ENCODE data around the gene IKZF3.
"Not testable (repeated sequence)": the region's sequence is repeated elsewhere in the genome, so short reads cannot be mapped to it uniquely, and the experiment has no call there.

IKZF3 gene

DNA sequence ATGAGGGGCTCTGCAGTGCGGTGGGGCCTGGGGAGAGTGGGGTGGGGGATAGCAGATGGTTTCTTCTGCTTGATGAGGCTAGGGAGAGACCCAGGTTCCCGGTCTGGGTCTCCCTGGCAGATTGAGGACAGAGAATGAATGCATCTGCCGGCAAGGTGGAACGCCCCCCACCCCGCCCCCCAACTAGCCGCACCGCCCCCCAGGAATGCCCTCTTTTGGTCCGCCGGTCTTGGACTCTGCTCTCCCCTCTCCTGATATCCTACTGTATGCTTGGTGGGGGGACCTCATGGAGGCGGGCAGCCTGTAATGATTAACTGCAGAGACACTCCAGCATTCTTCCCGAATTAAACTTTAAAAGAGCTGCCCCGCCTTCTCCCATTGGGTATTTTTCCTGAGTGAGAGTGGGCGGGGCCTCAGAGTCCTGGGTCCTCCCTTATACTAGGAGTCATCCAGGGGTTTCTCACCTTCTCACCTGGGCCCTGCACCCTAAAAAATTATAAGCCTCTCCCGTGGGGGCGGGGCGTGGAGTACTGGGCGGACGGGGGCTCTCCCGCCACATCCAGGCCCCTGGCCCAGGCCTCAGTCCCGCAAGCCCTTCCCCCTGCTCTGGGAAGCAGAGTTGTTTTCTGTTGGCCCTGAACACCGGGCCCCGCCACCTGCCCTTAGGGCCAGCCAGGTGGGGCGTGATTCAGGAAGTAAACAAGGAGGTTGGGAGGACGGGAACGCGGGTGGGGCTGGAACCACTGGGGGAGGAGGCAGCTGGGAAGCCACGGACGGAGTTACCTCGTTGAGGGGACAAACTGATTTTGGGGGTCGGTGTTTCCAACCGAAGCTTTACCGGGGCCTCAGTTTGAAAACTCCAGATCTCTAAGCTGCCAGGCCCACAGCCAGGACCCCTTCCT is 124.9 kb downstream of the IKZF3 start:
- DNase-seq (ENCODE audit: low read depth) = no peak

GRCh38 chr17:39738568-39738901 is 125.6 kb downstream of the IKZF3 start:
- DNase-seq (ENCODE audit: low read depth) = no peak

DNA sequence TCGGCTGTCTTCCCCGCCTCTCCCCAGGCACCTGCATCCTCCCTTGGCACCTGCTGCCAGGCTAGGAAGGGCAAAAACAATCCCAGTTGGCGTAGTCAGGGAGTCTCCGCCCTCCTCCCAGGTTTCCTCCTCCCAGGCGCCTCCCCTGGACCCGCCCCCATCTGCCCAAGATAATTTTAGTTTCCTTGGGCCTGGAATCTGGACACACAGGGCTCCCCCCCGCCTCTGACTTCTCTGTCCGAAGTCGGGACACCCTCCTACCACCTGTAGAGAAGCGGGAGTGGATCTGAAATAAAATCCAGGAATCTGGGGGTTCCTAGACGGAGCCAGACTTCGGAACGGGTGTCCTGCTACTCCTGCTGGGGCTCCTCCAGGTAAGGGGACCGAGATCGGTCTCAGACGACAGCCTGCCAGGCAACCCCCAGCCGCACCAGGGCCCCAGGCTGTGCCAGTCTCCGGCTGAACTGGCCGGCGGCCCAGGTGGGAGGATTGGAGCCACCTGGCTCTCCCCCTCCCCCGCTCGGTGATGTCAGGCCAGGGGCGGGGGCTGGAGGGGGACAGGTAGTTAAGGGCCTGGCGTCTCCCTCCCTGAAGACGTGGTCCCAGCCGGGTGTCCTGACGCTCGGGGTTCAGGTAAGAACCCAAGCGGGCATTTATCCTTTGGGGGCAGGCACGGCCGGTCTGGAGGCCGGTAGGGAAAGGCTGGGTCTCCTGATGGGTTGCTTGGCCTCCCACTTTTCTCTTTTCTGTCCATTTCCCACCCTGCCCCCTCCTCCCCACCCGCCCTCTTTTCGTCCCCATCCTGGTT is 126.1 kb downstream of the IKZF3 start, which contains the start of gene GRB7:
TSS of gene GRB7 (plus strand) at position 179 of the 808 bp plus-strand sequence. CDS start 4,364 bp downstream, outside the sequence.
- DNase-seq (ENCODE audit: low read depth) = no peak

GRCh38 chr17:39737206-39737759 is 126.8 kb downstream of the IKZF3 start:
- DNase-seq (ENCODE audit: low read depth) = no peak

DNA sequence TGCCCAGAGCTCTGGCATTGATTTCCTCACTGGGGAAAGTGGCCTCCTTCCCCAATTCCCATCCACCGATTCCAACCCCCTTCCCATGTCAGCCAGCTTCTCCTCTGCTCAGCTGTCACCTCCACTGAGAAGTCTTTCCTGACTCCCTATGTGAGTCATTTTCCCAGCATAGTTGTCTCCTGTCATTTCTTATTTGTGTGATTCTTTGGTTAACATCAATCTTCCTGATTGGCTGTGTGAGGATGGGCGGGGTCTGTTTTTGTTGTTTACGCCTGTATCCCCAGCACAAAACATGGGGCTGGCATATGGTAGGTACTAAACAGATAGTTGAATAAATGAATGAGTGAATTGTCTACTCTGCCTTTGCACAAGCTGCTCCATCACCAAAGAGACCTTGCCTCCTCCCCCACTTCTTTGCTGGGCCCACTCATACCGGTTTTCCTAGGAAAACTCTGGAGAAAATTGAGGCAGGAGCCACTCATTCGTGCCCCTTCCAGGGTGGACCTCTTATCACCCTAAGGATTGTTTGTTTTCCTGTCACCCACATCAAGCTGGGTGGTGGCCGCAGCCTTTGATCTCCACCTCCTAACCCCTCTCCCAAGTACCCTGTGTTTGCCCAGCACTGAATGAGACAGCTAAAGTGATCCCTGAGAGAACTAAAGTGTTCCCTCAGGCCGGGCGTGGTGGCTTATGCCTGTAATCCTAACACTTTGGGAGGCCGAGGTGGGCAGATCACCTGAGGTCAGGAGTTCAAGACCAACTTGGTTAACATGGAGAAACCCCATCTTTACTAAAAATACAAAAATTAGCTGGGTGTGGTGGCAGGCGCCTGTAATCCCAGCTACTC is 127.6 kb downstream of the IKZF3 start:
- DNase-seq (ENCODE audit: low read depth) = no peak

DNA sequence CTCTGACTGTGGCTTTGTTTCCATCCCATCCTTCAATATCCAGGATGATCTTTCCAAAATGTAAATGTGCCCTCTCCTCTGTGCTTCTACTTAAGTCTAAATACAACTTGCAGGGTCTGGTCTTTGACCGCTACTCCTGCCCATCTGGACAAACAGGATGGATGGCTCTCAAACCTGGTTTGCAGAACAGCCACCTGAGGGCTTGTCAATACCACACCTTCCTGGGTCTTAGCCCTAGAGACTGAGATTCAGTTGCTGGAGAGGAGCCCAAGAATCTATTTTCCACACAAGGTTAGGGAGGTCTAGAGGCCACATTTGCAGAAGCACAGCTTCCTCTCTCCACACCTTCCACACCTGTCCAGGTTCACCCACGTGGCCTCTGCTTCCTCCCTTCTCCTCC is 128.2 kb downstream of the IKZF3 start:
- DNase-seq (ENCODE audit: low read depth) = no peak

GRCh38 chr17:39732586-39732985 is 131.5 kb downstream of the IKZF3 start:
- no peak for DNase-seq (ENCODE audit: low read depth)

DNA sequence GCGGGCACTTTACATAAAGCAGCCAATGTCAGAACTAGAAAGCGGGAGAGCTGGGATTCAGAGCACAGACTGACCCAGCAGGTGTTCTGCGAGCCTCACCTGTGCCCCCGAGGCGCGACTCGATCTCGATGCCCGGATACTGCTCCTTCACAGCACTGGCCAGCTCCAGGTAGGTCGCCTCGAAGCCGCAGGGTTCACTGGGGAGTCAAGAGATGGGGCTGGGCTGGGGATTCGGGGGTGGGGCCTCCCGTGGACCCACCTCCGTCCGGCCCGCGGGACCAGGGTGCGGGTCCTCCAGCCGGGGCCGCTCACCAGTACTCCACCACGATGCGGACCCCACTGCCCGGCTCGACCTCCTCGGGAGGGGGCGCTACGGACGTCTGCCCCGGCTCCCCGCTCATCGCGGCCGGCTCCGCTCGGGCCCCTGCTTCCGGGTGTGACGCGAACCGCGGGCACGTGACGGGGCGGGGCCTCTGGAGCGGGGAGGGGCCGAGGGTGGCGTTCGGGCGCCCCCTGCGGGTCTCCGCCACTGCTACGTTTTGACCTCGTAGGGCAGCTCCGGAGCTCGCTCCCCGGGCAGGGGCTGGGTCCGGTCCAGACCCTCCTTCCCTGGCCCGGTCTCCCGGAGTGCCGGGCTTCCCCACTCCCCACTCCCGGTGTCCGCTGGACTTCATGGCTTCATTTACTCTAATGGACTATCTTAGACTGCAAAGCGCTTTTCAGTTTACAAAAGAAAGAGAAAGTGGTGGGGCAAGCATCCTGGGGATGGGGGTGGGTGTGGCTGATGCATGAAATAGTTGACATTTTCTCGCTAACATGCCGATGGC is 133.8 kb downstream of the IKZF3 start, which contains the start of gene MIEN1:
TSS of gene MIEN1 (minus strand) at position 438 of the 827 bp plus-strand sequence. CDS start at position 401, 37 bp downstream.
- DNase-seq (ENCODE audit: low read depth) = peak; percentile 35

GRCh38 chr17:39729280-39729851 is 134.7 kb downstream of the IKZF3 start:
- DNase-seq (ENCODE audit: low read depth) = no peak

GRCh38 chr17:39727556-39727955 is 136.6 kb downstream of the IKZF3 start:
- DNase-seq (ENCODE audit: low read depth) = no peak

GRCh38 chr17:39726617-39727016 is 137.5 kb downstream of the IKZF3 start:
- DNase-seq (ENCODE audit: low read depth) = no peak

GRCh38 chr17:39725923-39726322 is 138.2 kb downstream of the IKZF3 start:
- DNase-seq (ENCODE audit: low read depth) = not testable (repeated sequence)

DNA sequence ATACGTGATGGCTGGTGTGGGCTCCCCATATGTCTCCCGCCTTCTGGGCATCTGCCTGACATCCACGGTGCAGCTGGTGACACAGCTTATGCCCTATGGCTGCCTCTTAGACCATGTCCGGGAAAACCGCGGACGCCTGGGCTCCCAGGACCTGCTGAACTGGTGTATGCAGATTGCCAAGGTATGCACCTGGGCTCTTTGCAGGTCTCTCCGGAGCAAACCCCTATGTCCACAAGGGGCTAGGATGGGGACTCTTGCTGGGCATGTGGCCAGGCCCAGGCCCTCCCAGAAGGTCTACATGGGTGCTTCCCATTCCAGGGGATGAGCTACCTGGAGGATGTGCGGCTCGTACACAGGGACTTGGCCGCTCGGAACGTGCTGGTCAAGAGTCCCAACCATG is 139.4 kb downstream of the IKZF3 start:
- no peak for DNase-seq (ENCODE audit: low read depth)

GRCh38 chr17:39722965-39723848 is 140.9 kb downstream of the IKZF3 start:
- no peak for DNase-seq (ENCODE audit: low read depth)

DNA sequence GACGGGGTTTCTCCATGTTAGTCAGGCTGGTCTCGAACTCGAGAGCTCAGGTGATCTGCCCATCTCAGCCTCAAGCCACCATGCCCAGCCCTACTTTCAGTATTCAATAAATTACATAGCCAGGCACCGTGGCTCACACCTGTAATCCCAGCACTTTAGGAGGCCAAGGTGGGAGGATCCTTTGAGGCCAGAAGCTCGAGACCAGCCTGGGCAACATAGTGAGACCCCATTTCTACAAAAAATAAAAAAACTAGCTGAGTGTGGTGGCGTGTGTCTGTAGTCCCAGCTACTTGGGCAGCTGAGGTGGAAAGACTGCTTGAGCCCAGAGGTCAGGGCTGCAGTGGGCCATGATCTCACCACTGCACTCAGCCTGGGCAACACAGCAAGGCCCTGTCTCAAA is 142.0 kb downstream of the IKZF3 start:
- DNase-seq (ENCODE audit: low read depth) = no peak

DNA sequence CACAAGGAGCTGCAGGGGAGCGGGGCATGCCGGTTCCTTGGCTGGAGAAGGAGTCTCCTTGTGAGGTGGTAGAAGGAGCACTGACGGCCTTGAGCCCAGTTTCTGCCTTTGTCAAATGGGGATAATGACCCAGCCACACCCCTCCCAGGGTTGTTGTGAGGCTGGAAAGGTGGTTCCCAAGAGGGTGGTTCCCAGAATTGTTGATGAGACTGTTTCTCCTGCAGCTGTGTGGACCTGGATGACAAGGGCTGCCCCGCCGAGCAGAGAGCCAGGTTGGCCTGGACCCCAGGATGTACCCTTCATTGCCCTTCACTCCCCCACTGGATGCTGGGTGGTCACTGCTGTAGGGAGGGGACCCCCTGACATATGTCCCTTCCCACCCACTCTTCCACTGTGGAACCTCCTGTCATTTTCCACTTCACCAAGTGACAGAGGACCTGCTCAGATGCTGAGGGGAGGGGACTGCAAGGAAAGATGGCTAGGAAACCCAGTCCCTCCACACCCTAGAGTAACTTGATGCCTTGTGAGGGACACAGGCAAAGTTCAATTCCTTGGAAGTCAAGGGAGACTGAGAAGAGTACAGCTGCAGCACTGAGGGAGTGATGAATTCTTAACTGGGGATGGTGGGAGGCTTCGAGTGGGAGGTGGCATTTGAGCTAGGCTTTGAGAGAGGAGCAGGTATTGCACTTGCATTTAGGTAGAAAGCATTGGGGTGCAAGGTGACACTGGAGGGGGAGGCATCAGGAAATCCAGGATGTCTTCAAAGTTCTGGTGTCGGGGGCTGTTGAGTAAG is 144.4 kb downstream of the IKZF3 start:
- DNase-seq (ENCODE audit: low read depth) = no peak

DNA sequence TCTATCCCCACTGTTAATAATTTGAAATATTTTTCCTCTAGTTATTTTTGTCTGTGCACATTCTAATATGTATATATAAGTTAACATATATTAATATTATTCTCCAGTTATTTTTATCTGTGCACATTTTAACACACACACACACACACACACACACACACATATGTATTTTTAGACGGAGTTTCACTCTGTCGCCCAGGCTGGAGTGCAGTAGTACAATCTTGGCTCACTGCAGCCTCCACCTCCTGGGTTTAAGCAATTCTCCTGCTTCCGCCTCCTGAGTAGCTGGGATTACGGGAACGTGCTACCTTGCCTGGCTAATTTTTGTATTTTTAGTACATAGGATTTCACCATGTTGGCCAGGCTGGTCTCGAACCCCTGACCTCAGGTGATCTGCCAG is 146.5 kb downstream of the IKZF3 start:
- DNase-seq (ENCODE audit: low read depth) = no peak

DNA sequence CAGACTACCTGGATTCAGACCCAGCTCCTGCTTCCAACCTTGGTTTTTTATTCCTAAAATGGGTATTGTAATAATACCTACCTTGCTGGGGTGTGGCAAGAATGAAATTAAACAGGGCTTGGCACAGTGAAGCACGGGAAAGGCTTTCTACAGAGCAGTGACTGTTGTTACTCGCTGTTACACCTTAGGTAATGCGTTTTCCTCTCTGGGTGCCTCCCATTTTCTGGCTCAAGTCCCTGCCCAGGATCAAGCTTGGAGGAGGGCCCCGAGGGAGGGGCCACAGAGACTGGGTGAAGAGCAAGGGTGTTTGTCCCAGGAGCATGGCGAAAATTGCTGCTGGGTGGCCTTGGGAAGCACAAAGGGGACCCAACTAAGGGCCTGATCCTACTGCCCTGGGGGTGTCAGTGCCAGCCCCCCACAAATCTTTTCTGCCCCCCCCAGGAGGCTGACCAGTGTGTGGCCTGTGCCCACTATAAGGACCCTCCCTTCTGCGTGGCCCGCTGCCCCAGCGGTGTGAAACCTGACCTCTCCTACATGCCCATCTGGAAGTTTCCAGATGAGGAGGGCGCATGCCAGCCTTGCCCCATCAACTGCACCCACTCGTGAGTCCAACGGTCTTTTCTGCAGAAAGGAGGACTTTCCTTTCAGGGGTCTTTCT is 147.1 kb downstream of the IKZF3 start:
- no peak for DNase-seq (ENCODE audit: low read depth)

All from HS-5 (cell line).